Psoas muscle (tissue), 8 donors: ENCODE data around the gene HADH. TPM values are rescaled to one million over a fixed set of nuclear protein-coding genes. Genes with fewer than 3 reads are reported as not detected.

Source experiments
- ATAC-seq, 4 donors: fragments of 200-7000 bp; cut with Tn5 transposase; one replicate each; pipeline ENCODE4 v1.9.1; 2020; ENCODE audit warnings: moderate library complexity in 3 of 4, mild to moderate bottlenecking in 2 of 4
- DNase-seq, 2 donors: peaks; one replicate each; pipeline ENCODE4 v3.0.0-alpha.2; 2020
- H3K27ac ChIP-seq: fragments of 200-600 bp; one replicate; pipeline ENCODE4 v1.8.0; 2022
- H3K27me3 ChIP-seq, 3 donors: fragments of 200-600 bp in 1 of 3; one replicate each; pipeline versions ENCODE4 v1.6.1 to v1.8.0; 2013 to 2022; ENCODE audit warnings: low read length in 2 of 3, mild to moderate bottlenecking in 2 of 3, moderate library complexity in 1 of 3; ENCODE audit not compliant: insufficient read depth in 3 of 3
- H3K36me3 ChIP-seq, 2 donors: fragments of 200-600 bp in 1 of 2; one replicate each; pipeline versions ENCODE4 v1.6.1 to v1.8.0; 2013 to 2022; ENCODE audit warnings: low read depth in 1 of 2, mild to moderate bottlenecking in 1 of 2, moderate library complexity in 1 of 2; ENCODE audit not compliant: insufficient read depth in 1 of 2
- H3K4me1 ChIP-seq: fragments of 200-600 bp; one replicate; pipeline ENCODE4 v1.8.0; 2022
- H3K4me3 ChIP-seq: fragments of 200-600 bp; one replicate; pipeline ENCODE4 v1.8.0; 2022; ENCODE audit warnings: mild to moderate bottlenecking
- H3K9me3 ChIP-seq: fragments of 200-600 bp; one replicate; pipeline ENCODE4 v1.8.0; 2022
- WGBS, 3 donors: extraction: QIAGEN DNeasy Blood & Tissue Kit; methylation state at CpG; one replicate each; pipeline versions ENCODE4 v1.1.6 to v1.1.7; 2013; 5-methylcytosine and 5-hydroxymethylcytosine counted together
- intact Hi-C, 2 donors: fragments of 100-400 bp; cut with DNase I; formaldehyde crosslinking; loops; one replicate each; pipeline versions ENCODE4 v1.11.0 to v1.14.2; 2022
- polyA plus RNA-seq, 3 donors: library from polyadenylated mRNA; stranded (reverse); fragments of 200-250 nt; gene quantifications; one replicate each; pipeline ENCODE4 v1.2.3, GENCODE V29; 2013
- total RNA-seq, 4 donors: library from RNA; stranded (reverse); fragmentation: NEBNext Ultra II Directional in 2 of 4; extraction: Animal tissue kit (Norgen Biotek cat#: 25700) in 2 of 4; gene quantifications; one replicate each; pipeline versions ENCODE4 v1.2.1 to v1.2.4, GENCODE V29; 2021 to 2023
- TF ChIP-seq, protein P1 (sequence below): fragments of 200-600 bp; IDR thresholded peaks from one replicate; pipeline ENCODE4 v1.8.0; 2022; ENCODE audit warnings: antibody characterized with exemption
- donor health status: healthy with polysubstance abuse.
- donor health status: DM: no; HTN: no; CAD: no; lungs with moderate emphysema.
- donor health status: Bipolar disorder and iron deficiency.
- donor health status: healthy.
- donor health status: DM: yes; HTN: yes; CAD: no.
- donor health status: DM: no; HTN: no; CAD: no.
- donor health status: DM: no; HTN: no; CAD: no.
- donor health status: DM: yes; HTN: yes; CAD: no.

Gene HADH
- total and polyA plus RNA-seq, 7 donors = 26.6 to 150 (median 103) TPM

- ATAC-seq (no peak), DNase-seq (no peak)
- peak overlapping the region; percentile 91 for H3K4me3 ChIP-seq
- H3K27me3 ChIP-seq = no peaks in the 10 kb centered on the region
- peak overlapping the region; percentile 98 for H3K27ac ChIP-seq
- peaks cover 34% of the 10 kb centered on the region for H3K4me1 ChIP-seq
- TF ChIP-seq, protein P1, sequence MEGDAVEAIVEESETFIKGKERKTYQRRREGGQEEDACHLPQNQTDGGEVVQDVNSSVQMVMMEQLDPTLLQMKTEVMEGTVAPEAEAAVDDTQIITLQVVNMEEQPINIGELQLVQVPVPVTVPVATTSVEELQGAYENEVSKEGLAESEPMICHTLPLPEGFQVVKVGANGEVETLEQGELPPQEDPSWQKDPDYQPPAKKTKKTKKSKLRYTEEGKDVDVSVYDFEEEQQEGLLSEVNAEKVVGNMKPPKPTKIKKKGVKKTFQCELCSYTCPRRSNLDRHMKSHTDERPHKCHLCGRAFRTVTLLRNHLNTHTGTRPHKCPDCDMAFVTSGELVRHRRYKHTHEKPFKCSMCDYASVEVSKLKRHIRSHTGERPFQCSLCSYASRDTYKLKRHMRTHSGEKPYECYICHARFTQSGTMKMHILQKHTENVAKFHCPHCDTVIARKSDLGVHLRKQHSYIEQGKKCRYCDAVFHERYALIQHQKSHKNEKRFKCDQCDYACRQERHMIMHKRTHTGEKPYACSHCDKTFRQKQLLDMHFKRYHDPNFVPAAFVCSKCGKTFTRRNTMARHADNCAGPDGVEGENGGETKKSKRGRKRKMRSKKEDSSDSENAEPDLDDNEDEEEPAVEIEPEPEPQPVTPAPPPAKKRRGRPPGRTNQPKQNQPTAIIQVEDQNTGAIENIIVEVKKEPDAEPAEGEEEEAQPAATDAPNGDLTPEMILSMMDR = no peak
- intact Hi-C loops = loop anchor here (2.0 kb wide), 2 partner anchors 55 to 57 kb away; partner anchors contain the start of gene CYP2U1 (in 1 of the 2)
- H3K9me3 ChIP-seq = no peaks in the 10 kb centered on the region
- no peaks in the 10 kb centered on the region for H3K36me3 ChIP-seq
- 83 to 86% (median 86%) methylated on average over 10 of the region's 10 CpGs for WGBS, 3 donors
Measured at GRCh38 chr4:107987916-107988762, 1.6 kb upstream of the HADH start.

DNA sequence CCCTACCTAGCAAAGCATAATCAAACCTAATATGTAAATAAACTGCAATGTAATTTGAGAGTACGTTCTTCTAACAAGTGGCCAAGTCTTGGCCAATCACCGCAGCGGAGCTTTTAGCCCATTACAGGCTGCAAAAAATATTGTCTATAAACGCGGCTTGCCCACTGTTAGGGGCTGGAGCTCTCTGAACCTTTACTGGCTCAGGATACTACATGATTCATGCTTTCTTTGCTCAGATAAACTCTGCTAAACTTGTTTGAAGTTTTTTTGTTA lies 990 bp upstream of the HADH start:
- ATAC-seq (no peak), DNase-seq (no peak)
- intact Hi-C loops = loop anchor here in 1 of 2 donors (2.0 kb wide), 1 partner anchor 58 kb away; the partner anchor contains the start of gene CYP2U1
- peak overlapping the region; percentile 91 for H3K4me3 ChIP-seq
- H3K27me3 ChIP-seq = no peaks in the 10 kb centered on the region
- peak overlapping the region; percentile 98 for H3K27ac ChIP-seq
- no peaks in the 10 kb centered on the region for H3K36me3 ChIP-seq
- TF ChIP-seq, protein P1 = no peak
- H3K4me1 ChIP-seq = peaks cover 39% of the 10 kb centered on the region
- 33 to 35% (median 34%) methylated on average over 5 of the region's 5 CpGs for WGBS, 3 donors
- no peaks in the 10 kb centered on the region for H3K9me3 ChIP-seq

GRCh38 chr4:107989162-107989536 lies 540 bp upstream of the HADH start:
- TF ChIP-seq, protein P1 = no peak
- WGBS, 3 donors = 5 to 8% (median 6%) methylated on average over 8 of the region's 8 CpGs
- peak overlapping the region; percentile 98 for H3K27ac ChIP-seq
- intact Hi-C loops = loop anchor here in 1 of 2 donors (2.0 kb wide), 1 partner anchor 58 kb away; the partner anchor contains the start of gene CYP2U1
- H3K9me3 ChIP-seq = no peaks in the 10 kb centered on the region
- ATAC-seq (peak; percentile 30 to 59 (median 58)), DNase-seq (no peak)
- no peaks in the 10 kb centered on the region for H3K36me3 ChIP-seq
- peak overlapping the region; percentile 91 for H3K4me3 ChIP-seq
- peaks cover 44% of the 10 kb centered on the region for H3K4me1 ChIP-seq
- H3K27me3 ChIP-seq = no peaks in the 10 kb centered on the region

- no peaks in the 10 kb centered on the region for H3K9me3 ChIP-seq
- H3K4me1 ChIP-seq = peaks cover 69% of the 10 kb centered on the region
- TF ChIP-seq, protein P1 = no peak
- no peaks in the 10 kb centered on the region for H3K27me3 ChIP-seq
- intact Hi-C loops = loop anchor here in 1 of 2 donors (10.0 kb wide), 1 partner anchor 167 kb away; the partner anchor contains the start of gene SGMS2
- H3K4me3 ChIP-seq = peak overlapping the region; percentile 91
- no peaks in the 10 kb centered on the region for H3K36me3 ChIP-seq
- ATAC-seq (no peak), DNase-seq (no peak)
- 35 to 60% (median 45%) methylated on average over 3 of the region's 3 CpGs for WGBS, 3 donors
- H3K27ac ChIP-seq = peak overlapping the region; percentile 98
Measured at GRCh38 chr4:107991945-107992630, 2.4 kb downstream of the HADH start.
